ENCODE results near the gene SPACA9. TPM values are rescaled to one million over a fixed set of nuclear protein-coding genes. Genes with fewer than 3 reads are reported as not detected.

The SPACA9 gene
- total and polyA plus RNA-seq, 11 donors: 1.6 to 6.9 (median 4.6) TPM

DNA sequence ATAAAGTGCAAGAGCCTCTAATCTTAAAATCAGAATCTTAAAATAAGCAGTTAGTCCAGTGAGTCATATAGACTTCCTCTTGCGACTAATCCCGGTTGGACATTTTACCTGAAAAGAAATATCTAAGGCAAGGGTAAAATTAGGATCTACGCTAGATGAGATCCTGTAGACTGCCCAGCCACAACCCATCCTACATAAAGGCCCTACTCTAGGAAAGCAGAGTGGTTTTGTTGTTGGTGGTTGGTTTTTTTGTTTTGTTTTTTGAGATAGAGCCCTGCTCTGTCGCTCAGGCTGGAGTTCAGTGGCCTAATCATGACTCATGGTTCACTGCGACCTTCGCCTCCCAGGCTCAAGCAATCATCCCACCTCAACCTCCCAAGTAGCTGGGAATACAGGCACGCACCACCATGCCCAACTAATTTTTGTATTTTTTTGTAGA is 58.8 kb downstream of the SPACA9 start:
- Histone ChIP-seq H3K4me3 (no peak overlapping the region), H3K9me3 (no peaks in the 10 kb centered on the region), H3K27me3 (no peaks in the 10 kb centered on the region), H3K27ac (no peak overlapping the region), H3K4me1 (peaks cover 0 to 42% (median 21%) of the 10 kb centered on the region in 12 donors), H3K36me3 (peaks cover 0 to 23% (median 9%) of the 10 kb centered on the region in 9 donors)
- no peak for ATAC-seq
- WGBS, 4 donors: 95 to 96% (median 96%) methylated on average over 7 of the region's 7 CpGs
- intact Hi-C loops (cut with DNase I): loop anchor here in 1 of 10 donors (5.0 kb wide), 1 partner anchor 35 kb away; no protein-coding TSS in a partner anchor
- no peak for TF ChIP-seq POLR2A (IDR thresholded peaks at IDR 0.05)
- TF ChIP-seq, protein P1, sequence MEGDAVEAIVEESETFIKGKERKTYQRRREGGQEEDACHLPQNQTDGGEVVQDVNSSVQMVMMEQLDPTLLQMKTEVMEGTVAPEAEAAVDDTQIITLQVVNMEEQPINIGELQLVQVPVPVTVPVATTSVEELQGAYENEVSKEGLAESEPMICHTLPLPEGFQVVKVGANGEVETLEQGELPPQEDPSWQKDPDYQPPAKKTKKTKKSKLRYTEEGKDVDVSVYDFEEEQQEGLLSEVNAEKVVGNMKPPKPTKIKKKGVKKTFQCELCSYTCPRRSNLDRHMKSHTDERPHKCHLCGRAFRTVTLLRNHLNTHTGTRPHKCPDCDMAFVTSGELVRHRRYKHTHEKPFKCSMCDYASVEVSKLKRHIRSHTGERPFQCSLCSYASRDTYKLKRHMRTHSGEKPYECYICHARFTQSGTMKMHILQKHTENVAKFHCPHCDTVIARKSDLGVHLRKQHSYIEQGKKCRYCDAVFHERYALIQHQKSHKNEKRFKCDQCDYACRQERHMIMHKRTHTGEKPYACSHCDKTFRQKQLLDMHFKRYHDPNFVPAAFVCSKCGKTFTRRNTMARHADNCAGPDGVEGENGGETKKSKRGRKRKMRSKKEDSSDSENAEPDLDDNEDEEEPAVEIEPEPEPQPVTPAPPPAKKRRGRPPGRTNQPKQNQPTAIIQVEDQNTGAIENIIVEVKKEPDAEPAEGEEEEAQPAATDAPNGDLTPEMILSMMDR (IDR thresholded peaks at IDR 0.05): no peak
- DNase-seq: no peak

DNA sequence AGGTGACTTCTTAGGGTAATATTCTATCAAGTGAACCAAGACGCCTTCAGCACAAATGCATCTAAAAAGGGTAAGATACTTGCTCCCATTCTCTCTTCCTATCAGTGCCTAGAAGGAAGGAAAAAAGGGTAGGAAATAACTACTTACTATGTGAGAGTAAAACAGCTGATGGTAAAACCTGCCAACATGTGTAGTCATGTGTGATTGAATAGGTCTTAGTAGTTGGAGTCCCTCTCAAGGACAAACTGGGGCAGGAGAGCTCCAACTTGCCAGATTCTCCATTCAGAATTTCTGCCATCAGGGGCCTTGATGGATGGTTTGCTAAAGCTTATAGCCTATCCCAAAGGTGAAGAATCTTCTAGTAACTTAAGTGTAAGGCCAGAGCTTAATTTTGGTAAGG is 60.5 kb downstream of the SPACA9 start:
- DNase-seq (no peak), ATAC-seq (no peak)
- H3K27ac ChIP-seq: peak overlapping the region in 4 of 12 donors; percentile 1 to 99 (median 9)
- TF ChIP-seq, protein P1 (IDR thresholded peaks at IDR 0.05): no peak
- TF ChIP-seq POLR2A (IDR thresholded peaks at IDR 0.05): no peak
- H3K4me1 ChIP-seq: peaks cover 0 to 54% (median 35%) of the 10 kb centered on the region in 12 donors
- H3K9me3 ChIP-seq: no peaks in the 10 kb centered on the region
- H3K4me3 ChIP-seq: no peak overlapping the region
- 82 to 94% (median 86%) methylated on average over 1 of the region's 1 CpG for WGBS, 4 donors
- intact Hi-C loops (cut with DNase I): loop anchor here in 1 of 10 donors (5.0 kb wide), 1 partner anchor 33 kb away; no protein-coding TSS in a partner anchor
- no peaks in the 10 kb centered on the region for H3K27me3 ChIP-seq
- peaks cover 0 to 8% (median 6%) of the 10 kb centered on the region in 9 donors for H3K36me3 ChIP-seq

Other genes with a start within 250 kb of the SPACA9 start
- gene DDX31, start 208.9 kb upstream of the SPACA9 start, total RNA-seq: 1 to 10 TPM; 4.4 to 7.0 (median 5.1) TPM
- gene DDX31, start 208.9 kb upstream of the SPACA9 start, polyA plus RNA-seq: 1 to 10 TPM; 2.4 to 7.0 TPM
- 10 to 100 TPM in 2 of 9 donors, 1 to 10 TPM in 7; 7.7 to 11.7 (median 9.3) TPM for gene GTF3C4, start 208.4 kb upstream of the SPACA9 start, total RNA-seq
- 1 to 10 TPM; 1.4 to 7.3 TPM for gene GTF3C4, start 208.4 kb upstream of the SPACA9 start, polyA plus RNA-seq
- gene AK8, start 614 bp upstream of the SPACA9 start, total RNA-seq: 1 to 10 TPM in 1 of 9 donors, under 1 TPM in 1, not detected in 7; 0.61 to 1.4 TPM
- not detected for gene AK8, start 614 bp upstream of the SPACA9 start, polyA plus RNA-seq
- 10 to 100 TPM; 34.4 to 87.6 (median 55.9) TPM for gene TSC1, start 65.7 kb downstream of the SPACA9 start, total RNA-seq
- 10 to 100 TPM; 16.2 to 19.8 TPM for gene TSC1, start 65.7 kb downstream of the SPACA9 start, polyA plus RNA-seq
- under 1 TPM in 3 of 9 donors, not detected in 6; 0.31 to 0.39 (median 0.32) TPM for gene GFI1B, start 99.8 kb downstream of the SPACA9 start, total RNA-seq
- under 1 TPM; 0.06 to 0.11 TPM for gene GFI1B, start 99.8 kb downstream of the SPACA9 start, polyA plus RNA-seq
- gene GTF3C5, start 152.1 kb downstream of the SPACA9 start, total RNA-seq: 10 to 100 TPM; 22.9 to 45.8 (median 34.5) TPM
- gene GTF3C5, start 152.1 kb downstream of the SPACA9 start, polyA plus RNA-seq: 10 to 100 TPM; 46.7 to 51.7 TPM
- gene CEL, start 183.1 kb downstream of the SPACA9 start, total RNA-seq: 1 to 10 TPM; 1.1 to 4.0 (median 2.8) TPM
- gene CEL, start 183.1 kb downstream of the SPACA9 start, polyA plus RNA-seq: 1 to 10 TPM in 1 of 2 donors, under 1 TPM in 1; 0.61 to 2.1 TPM
- 10 to 100 TPM; 17.8 to 70.1 (median 26.6) TPM for gene RALGDS, start 242.3 kb downstream of the SPACA9 start, total RNA-seq
- gene RALGDS, start 242.3 kb downstream of the SPACA9 start, polyA plus RNA-seq: 10 to 100 TPM; 18.3 to 24.8 TPM